COR-L47 (cell line): Measurements from ENCODE around the gene TEX29.

Source experiments
- DNase-seq: peaks from one replicate; lab custom pipeline; 2025; lab: John Stamatoyannopoulos, UW

Gene TEX29

GRCh38 chr13:111319998-111320911 is at the start of gene TEX29:
Gene TEX29, plus strand, starts transcription at chr13:111320642. Its CDS starts 249 bp downstream, at chr13:111320891.
- DNase-seq = no peak

GRCh38 chr13:111270765-111271698 is 49.4 kb upstream of the TEX29 start:
- DNase-seq = no peak

DNA sequence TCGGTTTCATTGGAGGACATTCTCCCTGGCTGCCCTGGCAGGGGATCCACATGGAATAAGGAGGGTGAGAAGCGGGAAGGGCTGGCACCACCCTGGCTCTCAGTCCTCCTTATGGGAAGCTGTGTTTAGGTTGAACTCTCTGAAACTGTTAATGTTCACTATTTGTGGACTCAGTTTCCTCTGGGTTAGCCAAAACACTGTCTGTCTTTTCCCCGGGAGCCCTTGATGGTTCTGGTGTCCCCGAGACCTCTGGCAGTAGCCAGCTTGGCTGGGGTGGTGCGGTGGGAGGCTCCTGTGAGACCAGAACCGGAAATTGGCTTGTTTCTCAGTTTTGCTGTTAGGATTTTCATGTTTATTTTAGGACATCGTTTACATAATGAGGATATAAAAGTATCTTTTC is 48.3 kb upstream of the TEX29 start:
- DNase-seq = no peak

DNA sequence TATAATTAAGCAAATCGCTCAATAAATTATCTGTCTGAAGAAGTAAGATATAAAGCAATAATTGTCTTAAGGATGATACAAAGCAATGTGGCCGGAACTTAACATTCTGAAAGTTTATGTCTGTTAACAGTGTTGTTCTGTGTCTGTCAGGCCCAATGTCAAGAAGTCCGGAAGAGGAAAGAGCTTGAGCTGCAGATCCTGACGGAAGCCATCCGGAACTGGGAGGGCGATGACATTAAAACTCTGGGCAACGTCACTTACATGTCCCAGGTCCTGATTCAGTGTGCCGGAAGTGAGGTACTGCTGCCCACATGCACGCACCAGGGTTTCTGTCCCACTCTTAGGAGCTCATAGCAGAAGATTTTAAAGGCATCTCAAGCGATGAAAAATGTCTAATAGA is 45.1 kb upstream of the TEX29 start:
- DNase-seq = no peak

GRCh38 chr13:111275995-111276618 is 44.3 kb upstream of the TEX29 start:
- no peak for DNase-seq

- no peak for DNase-seq
Observed at GRCh38 chr13:111278258-111278657, 42.2 kb upstream of the TEX29 start.

- DNase-seq = no peak
Observed at GRCh38 chr13:111278743-111279652, 41.4 kb upstream of the TEX29 start.

GRCh38 chr13:111280226-111280625 is 40.2 kb upstream of the TEX29 start:
- no peak for DNase-seq

- no peak for DNase-seq
Observed at GRCh38 chr13:111280681-111281585, 39.5 kb upstream of the TEX29 start.

GRCh38 chr13:111281751-111282311 is 38.6 kb upstream of the TEX29 start:
- peak; percentile 53 for DNase-seq

- no peak for DNase-seq
Observed at GRCh38 chr13:111282425-111282824, 38.0 kb upstream of the TEX29 start.

DNA sequence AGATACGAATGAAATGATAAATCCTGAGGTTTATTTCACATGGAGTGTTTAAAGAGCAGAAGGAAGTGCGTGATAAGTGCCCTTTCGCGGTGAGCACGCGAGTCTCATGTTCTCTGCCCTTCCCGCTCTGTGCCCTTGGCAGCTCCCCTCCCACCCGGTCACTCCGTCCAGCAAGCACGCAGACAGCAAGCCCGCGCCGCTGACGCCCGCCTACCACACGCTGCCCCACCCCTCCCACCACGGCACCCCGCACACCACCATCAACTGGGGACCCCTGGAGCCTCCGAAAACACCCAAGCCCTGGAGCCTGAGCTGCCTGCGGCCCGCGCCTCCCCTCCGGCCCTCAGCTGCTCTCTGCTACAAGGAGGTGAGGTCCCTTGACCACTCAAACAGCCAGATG is 37.4 kb upstream of the TEX29 start:
- DNase-seq = no peak

GRCh38 chr13:111283457-111283856 is 37.0 kb upstream of the TEX29 start:
- DNase-seq = no peak

DNA sequence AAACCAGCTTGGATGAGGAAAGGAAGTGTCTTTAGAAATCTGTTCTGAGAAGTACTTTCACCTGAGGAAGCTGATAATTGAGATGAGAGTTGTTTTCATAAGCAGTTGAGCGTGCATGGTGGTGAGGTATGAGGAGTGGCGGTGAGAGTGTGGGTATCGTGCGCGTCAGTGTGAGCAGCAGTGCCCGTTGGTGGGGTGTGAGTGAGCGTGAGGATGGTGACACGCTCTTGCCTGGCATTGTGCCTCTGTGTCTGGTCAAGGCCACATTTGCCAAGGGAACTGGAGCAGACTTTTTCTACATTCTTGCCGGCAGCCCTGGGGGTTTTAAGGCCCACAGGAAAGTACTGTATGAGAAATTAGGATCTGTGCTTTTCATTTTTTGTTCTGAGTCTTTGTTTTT is 36.5 kb upstream of the TEX29 start:
- no peak for DNase-seq

DNA sequence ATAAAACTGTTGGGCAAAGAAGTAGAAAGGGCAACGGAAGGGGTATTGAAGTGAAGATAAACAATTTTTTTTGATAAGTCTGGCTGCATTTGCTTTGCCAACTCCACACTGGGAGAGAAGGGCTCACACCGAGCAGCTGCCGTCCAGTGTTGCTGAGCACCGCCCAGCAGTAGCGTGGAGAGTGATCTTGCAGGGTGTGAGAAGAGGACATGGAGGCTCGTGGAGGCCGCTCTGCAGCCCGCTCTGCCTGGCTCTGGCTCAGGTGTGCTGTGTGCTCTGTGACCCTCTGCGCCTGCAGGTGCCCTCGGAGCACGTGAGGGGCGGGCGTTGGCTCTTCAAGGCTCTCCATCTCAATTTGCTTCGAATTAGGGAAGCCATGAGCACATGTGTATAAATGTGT is 35.9 kb upstream of the TEX29 start:
- no peak for DNase-seq

DNA sequence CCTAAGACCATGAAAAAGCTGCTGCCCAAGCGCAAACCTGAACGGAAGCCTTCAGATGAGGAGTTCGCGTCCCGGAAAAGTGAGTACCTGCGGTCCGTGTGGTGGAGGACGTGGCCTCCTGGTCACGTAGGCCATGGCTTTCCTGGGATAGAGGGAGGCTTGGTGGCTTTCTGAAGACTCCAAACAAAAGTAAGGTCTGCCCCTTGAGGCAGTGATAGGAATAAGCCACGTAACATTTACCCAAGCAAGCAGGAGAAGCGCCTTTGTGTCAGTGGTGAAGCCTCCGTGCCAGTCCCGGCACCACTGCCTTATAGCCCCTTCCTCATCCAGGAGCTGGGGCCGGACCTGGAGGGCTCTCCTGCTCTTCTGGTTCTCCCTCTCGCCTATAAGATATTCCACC is 34.3 kb upstream of the TEX29 start:
- DNase-seq = no peak

DNA sequence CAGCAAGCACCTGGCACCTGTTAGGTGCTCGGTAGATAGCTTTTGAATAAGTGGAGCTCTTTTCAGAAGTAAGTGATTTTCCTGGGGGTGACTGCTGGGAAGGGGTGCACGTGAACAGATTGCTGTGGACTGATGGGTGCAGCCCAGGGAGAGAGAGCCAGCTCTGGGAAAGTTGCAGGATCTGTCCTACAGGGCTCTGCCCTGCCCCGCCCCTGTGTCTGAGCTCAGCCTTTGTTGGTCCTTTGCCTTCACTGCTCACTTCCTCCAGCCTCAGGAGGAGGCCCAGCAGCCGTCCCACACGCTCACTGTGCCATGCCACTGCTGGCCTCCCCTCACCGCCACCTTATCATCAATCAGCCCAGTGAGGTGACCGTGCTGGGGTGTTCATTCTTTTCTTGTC is 33.7 kb upstream of the TEX29 start:
- DNase-seq = peak; percentile 19

DNA sequence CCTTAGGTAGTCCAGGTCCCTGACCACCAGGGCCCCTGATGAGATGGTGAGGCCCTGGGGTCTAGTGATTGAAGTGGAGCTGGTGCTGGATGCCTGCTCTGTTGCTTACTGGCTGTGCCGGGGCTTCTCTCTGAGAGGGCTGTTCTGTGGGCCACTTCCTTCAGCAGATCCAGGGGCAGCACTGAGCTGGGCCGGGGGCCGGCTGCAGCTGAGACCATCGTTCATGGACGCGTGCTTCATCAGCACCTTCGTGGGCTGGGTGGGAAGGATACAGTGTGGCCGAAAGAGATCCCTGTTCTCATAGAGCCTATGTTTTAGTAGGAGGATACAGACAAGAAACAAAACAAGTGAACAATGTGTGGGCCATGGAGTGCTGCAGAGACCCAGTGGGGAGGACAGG is 33.2 kb upstream of the TEX29 start:
- no peak for DNase-seq

GRCh38 chr13:111288276-111288675 is 32.2 kb upstream of the TEX29 start:
- peak; percentile 35 for DNase-seq

- DNase-seq = peak; percentile 96
Observed at GRCh38 chr13:111289251-111289650, 31.2 kb upstream of the TEX29 start.
